Uterus (tissue), 4 donors: ENCODE results near the gene UBR1. TPM values are rescaled to one million over a fixed set of nuclear protein-coding genes. Genes with fewer than 3 reads are reported as not detected.

Source experiments
- DNase-seq, 2 donors: peaks; one replicate each; pipeline ENCODE4 v3.0.0-alpha.2; 2019 to 2020
- H3K27ac ChIP-seq, 2 donors: fragments of 200-600 bp; sonication (generic); 1 replicate in 1 of 2; 2 replicates in 1 of 2; pipeline ENCODE4 v1.5.1; 2016 to 2018
- H3K27me3 ChIP-seq, 2 donors: fragments of 200-600 bp; sonication (generic); one replicate each; pipeline ENCODE4 v1.5.1; 2018 to 2019; ENCODE audit warnings: control low read depth in 1 of 2
- H3K36me3 ChIP-seq, 2 donors: fragments of 200-600 bp; sonication (generic); one replicate each; pipeline ENCODE4 v1.5.1; 2019; ENCODE audit warnings: control low read depth in 1 of 2
- H3K4me1 ChIP-seq, 2 donors: fragments of 200-600 bp; sonication (generic); one replicate each; pipeline ENCODE4 v1.5.1; 2018 to 2019; ENCODE audit warnings: control low read depth in 1 of 2
- H3K4me3 ChIP-seq, 2 donors: fragments of 200-600 bp; sonication (generic); 1 replicate in 1 of 2; 2 replicates in 1 of 2; pipeline ENCODE4 v1.5.1; 2018 to 2019; ENCODE audit warnings: mild to moderate bottlenecking in 1 of 2
- H3K9me3 ChIP-seq, 2 donors: fragments of 200-600 bp; sonication (generic); one replicate each; pipeline ENCODE4 v1.5.1; 2019; ENCODE audit warnings: control low read depth in 1 of 2
- POLR2A ChIP-seq, 2 donors: fragments of 450-650 bp; IDR thresholded peaks; one replicate each; pipeline ENCODE4 v1.6.1; 2016; ENCODE audit warnings: antibody characterized with exemption in 2 of 2, mild to moderate bottlenecking in 1 of 2, moderate library complexity in 1 of 2
- intact Hi-C: fragments of 100-400 bp; cut with DNase I; formaldehyde crosslinking; loops from one replicate; pipeline ENCODE4 v1.15.1; 2023; ENCODE audit warnings: low total_unique reads
- total RNA-seq, 4 donors: library from RNA; depleted of rRNA in 3 of 4; stranded (reverse); fragments of >200 nt in 3 of 4; gene quantifications; one replicate each; pipeline versions ENCODE4 v1.1.0 to v1.2.4, GENCODE V29; 2014 to 2023
- TF ChIP-seq, protein P1 (sequence below), 4 experiments: fragments of 200-600 bp in 2 of 4; fragments of 450-650 bp in 2 of 4; sonication (generic) in 2 of 4; IDR thresholded peaks; one replicate each; pipeline ENCODE4 v1.5.1; 2016 to 2019; ENCODE audit warnings: antibody characterized with exemption in 4 of 4, mild to moderate bottlenecking in 2 of 4, moderate library complexity in 1 of 4
- donor health status: DM: yes; HTN: yes; CAD: no.

Gene UBR1
- total RNA-seq, 4 donors from 2014 or later: 30.9 to 156 (median 60.3) TPM

- Histone ChIP-seq H3K4me3 (no peak overlapping the region), H3K27ac (no peak overlapping the region), H3K9me3 (no peaks in the 10 kb centered on the region), H3K27me3 (no peaks in the 10 kb centered on the region), H3K4me1 (no peaks in the 10 kb centered on the region), H3K36me3 (no peaks in the 10 kb centered on the region)
- intact Hi-C loops: no loop called here
- no peak for TF ChIP-seq POLR2A (IDR thresholded peaks at IDR 0.05)
- TF ChIP-seq, protein P1, sequence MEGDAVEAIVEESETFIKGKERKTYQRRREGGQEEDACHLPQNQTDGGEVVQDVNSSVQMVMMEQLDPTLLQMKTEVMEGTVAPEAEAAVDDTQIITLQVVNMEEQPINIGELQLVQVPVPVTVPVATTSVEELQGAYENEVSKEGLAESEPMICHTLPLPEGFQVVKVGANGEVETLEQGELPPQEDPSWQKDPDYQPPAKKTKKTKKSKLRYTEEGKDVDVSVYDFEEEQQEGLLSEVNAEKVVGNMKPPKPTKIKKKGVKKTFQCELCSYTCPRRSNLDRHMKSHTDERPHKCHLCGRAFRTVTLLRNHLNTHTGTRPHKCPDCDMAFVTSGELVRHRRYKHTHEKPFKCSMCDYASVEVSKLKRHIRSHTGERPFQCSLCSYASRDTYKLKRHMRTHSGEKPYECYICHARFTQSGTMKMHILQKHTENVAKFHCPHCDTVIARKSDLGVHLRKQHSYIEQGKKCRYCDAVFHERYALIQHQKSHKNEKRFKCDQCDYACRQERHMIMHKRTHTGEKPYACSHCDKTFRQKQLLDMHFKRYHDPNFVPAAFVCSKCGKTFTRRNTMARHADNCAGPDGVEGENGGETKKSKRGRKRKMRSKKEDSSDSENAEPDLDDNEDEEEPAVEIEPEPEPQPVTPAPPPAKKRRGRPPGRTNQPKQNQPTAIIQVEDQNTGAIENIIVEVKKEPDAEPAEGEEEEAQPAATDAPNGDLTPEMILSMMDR (IDR thresholded peaks at IDR 0.05): no peak
- no peak for DNase-seq
Observed at GRCh38 chr15:42999201-42999779, 106.5 kb downstream of the UBR1 start.

DNA sequence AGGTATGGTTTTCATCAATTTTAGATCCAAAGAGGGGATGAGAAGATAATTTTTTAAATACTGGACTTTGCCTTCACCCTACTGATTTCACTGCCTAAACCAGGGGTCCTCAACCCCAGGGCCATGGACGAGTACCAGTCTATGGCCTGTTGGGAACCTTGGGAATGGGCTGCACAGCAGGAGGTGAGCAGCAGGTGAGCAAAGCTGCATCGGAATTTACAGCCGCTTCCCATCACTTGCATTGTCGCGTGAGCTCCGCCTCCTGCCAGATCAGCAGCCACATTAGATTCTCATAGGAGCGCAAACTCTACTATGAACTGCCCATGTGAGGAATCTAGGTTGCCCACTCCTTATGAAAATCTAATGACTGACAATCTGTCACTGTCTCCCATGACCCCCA, 109.0 kb downstream of the UBR1 start:
- no peaks in the 10 kb centered on the region for H3K27me3 ChIP-seq
- H3K9me3 ChIP-seq: no peaks in the 10 kb centered on the region
- intact Hi-C loops: no loop called here
- no peak overlapping the region for H3K27ac ChIP-seq
- no peak for DNase-seq
- H3K36me3 ChIP-seq: no peaks in the 10 kb centered on the region
- H3K4me1 ChIP-seq: no peaks in the 10 kb centered on the region
- TF ChIP-seq POLR2A (IDR thresholded peaks at IDR 0.05): no peak
- TF ChIP-seq, protein P1 (IDR thresholded peaks at IDR 0.05): no peak
- H3K4me3 ChIP-seq: no peak overlapping the region

DNA sequence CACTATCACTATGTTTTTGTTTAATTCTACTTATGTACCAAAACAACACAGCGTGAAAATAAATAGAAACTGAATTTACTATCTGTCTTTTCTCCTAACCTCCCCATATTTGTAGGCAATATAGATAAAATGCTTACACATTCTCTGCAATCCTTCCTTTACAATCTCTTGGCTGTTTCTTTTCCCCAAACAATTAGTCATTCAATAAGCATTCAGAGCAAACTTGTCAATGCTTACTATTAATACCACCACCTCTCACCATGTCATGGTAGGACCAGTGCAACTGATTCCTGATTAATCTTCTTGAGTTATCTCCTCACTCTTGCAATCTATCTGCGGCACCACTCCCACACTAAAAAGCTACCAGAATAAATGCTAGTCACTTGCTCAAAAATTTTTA, 111.3 kb downstream of the UBR1 start:
- Histone ChIP-seq H3K27ac (no peak overlapping the region), H3K4me1 (no peaks in the 10 kb centered on the region), H3K27me3 (no peaks in the 10 kb centered on the region), H3K9me3 (no peaks in the 10 kb centered on the region), H3K36me3 (no peaks in the 10 kb centered on the region), H3K4me3 (no peak overlapping the region)
- DNase-seq: no peak
- TF ChIP-seq, protein P1 (IDR thresholded peaks at IDR 0.05): no peak
- TF ChIP-seq POLR2A (IDR thresholded peaks at IDR 0.05): no peak
- intact Hi-C loops: no loop called here

DNA sequence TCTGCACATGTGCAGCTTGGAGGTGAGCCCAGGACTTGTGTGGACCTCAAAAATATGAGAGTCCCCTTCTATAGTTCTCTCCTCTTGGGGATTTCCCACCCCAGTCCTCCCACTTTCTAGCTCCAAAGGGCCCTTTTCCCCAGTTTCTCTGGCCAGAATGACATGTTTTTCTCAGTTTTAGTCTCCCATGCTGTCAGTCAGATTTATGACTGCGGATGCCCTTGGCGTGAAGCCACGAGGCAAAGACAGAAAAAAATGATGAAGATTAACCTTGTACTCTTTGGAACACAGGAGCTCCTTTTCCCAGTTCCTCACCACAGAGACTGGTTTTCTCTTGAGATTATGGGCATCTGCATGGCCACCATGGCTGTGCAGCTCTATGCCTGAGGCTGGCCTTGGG, 113.2 kb downstream of the UBR1 start:
- peak overlapping the region in 1 of 2 donors; percentile 21 for H3K27ac ChIP-seq
- intact Hi-C loops: no loop called here

DNA sequence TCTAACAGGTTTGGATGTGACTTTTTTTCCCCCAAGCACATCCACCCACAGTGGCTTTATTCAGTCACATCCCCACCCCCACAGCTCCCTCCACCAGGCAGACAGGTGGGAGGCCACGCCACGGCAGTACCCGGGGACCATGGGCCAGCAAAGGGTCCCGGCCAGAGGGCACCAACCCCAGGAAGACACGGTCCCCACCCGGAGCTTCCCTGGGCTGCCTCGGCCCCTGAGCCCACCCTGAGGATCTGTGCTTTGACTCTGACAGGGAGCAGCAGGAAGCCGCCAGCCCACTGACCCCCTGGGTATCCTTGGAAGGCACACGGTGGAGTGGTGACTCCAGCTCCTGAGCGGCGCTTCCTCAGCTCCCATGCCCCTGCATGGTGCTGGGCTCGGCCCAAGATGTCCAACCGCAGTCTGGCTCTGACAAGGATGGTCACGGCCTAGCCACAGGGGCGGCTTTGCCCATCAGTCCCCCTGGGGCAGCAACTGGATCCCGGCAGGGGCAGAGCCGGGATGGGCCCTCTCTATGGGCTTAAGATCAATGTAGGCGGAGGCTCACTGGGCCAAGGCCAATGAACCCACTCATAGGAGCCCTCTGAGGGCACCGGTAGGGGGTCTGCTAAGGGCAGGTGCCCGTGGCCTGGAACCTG, 119.0 kb downstream of the UBR1 start:
- no peaks in the 10 kb centered on the region for H3K9me3 ChIP-seq
- no peak overlapping the region for H3K27ac ChIP-seq
- no peak overlapping the region for H3K4me3 ChIP-seq
- TF ChIP-seq, protein P1 (IDR thresholded peaks at IDR 0.05): no peak
- TF ChIP-seq POLR2A (IDR thresholded peaks at IDR 0.05): no peak
- no peak for DNase-seq
- no peaks in the 10 kb centered on the region for H3K36me3 ChIP-seq
- H3K4me1 ChIP-seq: no peaks in the 10 kb centered on the region
- intact Hi-C loops: no loop called here
- no peaks in the 10 kb centered on the region for H3K27me3 ChIP-seq

More for the DNA sequence above, 113.2 kb downstream of the UBR1 start:
- DNase-seq: no peak
- no peaks in the 10 kb centered on the region for H3K4me1 ChIP-seq
- H3K36me3 ChIP-seq: no peaks in the 10 kb centered on the region
- no peaks in the 10 kb centered on the region for H3K27me3 ChIP-seq
- no peak for TF ChIP-seq POLR2A (IDR thresholded peaks at IDR 0.05)
- TF ChIP-seq, protein P1 (IDR thresholded peaks at IDR 0.05): no peak
- no peaks in the 10 kb centered on the region for H3K9me3 ChIP-seq
- H3K4me3 ChIP-seq: no peak overlapping the region
